ENCODE results near the gene GRXCR2.
A peak's percentile ranks its signal among the peaks of the same experiment; 100 is the strongest.

GRXCR2 gene

DNA sequence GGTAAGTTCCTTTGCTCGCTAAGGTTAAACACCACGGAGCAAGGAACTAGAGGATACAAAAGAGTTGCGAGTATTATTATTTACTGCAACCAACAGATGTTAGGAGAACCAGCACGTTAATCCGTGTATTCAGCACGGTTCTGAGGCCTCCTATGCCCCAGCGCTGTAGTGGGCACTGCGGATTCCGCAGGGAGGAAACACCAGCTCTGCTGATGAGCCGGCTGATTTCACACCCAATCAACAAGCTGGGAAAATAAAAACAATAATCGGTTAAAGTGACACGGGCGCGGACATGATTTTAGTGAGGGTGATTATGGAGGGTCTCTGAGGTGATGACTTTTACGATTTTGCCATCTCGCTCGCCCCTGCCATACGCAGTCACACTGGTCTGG, 37.0 kb downstream of the GRXCR2 start:
- no peak for DNase-seq (ENCODE audit: low read depth in 2 of 2)

DNA sequence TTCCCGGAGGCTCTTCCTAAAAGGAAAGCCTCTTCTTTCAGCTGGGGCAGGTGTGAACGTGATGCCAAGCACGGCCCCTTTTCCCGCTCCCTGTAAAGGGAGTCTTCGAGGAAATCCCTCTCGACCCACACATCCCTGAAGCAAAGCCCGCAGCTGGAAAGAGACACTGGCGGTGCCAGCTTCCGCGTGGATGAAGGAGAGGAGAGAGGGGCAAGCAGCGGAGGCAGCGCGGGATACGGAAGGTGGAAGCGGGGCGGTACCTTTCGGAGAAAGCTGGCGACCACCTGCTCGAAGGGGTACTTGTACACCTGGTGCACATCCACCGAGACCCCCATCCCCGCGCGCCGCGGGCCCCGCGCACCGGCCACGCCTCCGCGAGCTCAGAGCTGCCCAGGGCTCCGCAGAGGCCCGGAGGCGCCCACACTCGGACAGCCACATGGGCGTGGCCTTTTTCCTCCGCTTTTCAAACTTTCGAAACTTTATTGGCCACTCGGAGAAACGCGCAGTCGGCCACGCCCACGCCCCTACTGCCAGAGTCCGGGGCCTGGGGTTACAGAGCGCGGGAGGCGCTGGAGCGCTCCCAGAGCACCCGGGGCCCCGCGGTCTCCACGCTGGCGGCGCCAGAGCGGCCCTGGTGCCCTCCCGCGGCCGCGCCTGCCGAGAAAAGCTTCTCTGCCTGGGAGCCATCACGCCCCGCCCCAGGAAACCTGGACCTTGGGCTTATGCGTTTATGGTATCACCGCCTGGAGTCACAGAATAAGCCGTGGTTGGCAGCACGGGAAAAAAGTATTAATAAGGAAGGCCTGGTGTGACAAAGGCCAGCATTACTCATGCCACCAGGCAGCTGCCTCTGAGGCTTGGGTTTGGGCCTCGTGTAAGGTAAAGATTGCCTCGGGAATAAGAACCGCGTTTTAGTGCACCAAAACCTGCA, 37.6 kb downstream of the GRXCR2 start, which contains the start of gene PRELID2:
TSS of gene PRELID2 (minus strand) at position 426 of the 931 bp plus-strand sequence. CDS start at position 335, 91 bp downstream.
- peak; percentile 42 to 51 for DNase-seq (ENCODE audit: low read depth in 2 of 2)

DNA sequence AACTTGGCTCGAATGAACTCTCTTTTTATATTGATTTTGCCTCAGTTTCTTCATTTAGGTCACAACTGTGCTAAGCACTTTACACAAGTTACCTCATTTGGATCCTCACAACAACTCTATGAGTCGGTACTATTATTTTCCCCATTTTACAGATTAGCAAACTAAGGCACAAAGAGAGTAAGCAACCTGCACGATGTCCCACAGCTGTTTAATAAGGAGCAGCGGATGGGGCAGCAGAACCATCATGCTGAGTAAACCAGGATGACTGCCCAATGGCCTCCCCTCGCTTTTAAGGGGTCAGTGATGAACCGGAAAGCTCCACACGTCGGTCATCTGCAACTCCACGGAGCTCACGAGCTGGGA, 38.3 kb downstream of the GRXCR2 start:
- DNase-seq (ENCODE audit: low read depth in 2 of 2), result no peak

DNA sequence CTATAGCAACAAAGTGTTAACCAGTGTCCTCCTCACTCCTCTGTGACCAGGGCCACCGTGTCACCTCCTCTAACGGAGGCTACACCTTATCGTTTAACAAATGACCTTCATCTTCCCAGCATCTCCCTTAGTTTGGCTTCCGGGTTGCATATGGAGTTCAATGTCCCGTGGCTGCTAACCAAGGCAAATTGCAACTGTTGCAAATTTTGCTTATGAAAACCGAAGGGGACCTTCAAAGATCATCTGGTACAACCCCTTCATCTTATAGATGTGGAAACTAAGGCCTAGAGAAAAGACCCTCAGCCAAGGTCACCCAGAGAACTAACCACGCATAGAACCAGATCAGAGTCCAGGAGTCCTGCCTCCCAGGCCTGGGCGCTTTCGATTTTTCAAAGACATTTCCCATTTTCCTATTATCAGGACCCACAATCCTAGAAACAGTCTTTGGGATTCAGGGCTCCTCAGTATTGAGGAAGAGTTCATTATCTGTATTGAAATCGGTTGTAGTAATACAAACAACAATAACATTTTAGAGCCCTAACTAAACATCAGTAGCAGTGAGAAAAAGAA, 39.1 kb downstream of the GRXCR2 start:
- DNase-seq (ENCODE audit: low read depth in 2 of 2), result no peak

DNA sequence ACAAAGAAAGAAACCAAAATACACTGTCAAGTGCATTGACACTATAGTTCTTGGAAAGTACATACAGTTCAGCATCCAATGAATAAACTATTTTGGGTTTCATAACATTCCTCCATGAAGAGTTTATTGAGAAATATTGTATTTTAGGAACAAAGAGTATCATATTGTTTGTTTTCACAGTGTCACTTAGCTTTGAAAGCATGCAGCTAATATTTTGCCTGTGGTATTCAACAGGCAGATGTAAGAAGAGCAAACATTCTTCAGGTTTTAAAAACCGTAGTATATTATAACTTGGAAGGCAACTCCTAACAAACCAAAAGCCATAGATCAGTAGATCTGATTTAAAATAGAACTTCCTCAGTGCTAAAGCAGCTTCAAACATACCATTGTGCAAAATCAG, 42.2 kb downstream of the GRXCR2 start:
- no peak for DNase-seq (ENCODE audit: low read depth in 2 of 2)

DNA sequence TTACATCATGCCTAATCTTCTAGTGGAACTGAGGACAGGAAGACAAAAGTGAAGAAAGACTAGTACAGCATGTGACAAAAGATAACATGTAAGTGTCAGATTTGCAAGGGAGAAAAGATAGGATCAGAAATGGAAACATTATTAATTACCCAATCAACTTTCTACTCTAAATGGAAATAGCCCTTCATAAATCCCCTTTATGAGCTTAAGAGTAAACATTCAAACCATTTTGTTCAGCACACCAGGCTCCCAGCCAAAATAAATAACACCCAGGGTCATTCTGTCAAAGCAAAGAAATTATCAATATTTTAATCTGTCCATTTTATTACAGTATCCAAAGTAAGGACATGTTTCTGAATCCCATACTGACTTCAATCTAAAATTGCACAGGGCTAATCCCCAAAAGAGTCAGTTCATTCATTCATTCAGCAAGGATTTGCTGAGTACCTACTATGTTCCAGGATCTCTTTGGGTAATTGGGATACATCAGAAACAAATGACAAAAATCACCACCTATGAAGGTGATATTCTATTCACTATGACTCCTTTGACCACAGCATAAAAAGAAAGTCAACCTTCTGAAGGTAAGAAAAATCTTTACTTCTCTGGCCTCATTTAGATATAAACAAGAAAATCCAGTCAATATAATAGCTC, 43.0 kb downstream of the GRXCR2 start:
- DNase-seq (ENCODE audit: low read depth in 2 of 2), result no peak

DNA sequence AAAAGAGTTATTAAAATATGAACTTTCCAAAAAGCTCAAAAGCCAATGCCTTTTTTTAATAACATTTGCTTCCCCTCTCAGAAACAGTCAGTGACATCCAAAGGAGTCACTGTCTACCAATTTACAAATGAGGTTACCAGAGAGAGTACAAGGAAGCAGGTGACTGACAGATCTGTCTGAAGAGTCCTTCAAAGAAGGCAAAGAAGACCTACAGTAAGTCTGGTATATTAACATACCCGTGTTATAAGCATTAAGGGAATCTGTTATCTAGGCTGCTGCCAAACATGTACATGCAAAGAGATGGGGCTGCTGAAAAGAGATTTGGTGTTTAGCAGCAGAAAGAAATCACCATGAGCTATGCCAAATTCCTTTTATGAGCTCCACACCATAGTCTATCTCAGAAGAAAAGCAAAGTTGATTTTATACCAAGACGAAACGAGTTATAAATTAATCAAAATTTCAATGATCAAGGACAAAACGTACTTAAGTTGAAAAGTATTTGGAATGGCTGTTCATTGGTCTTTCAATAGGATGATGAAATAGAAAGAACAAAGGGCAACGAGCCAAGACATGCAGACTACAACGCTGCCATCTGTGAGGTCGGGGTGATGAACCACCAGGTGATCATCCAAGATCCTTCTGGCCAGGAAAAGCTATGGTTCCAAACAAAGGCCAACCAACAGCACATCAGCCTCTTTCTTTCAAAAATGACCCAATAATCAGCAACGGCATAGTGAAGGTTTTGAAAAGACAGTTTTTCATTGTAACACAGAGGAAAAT, 45.7 kb downstream of the GRXCR2 start:
- no peak for DNase-seq (ENCODE audit: low read depth in 2 of 2)

DNA sequence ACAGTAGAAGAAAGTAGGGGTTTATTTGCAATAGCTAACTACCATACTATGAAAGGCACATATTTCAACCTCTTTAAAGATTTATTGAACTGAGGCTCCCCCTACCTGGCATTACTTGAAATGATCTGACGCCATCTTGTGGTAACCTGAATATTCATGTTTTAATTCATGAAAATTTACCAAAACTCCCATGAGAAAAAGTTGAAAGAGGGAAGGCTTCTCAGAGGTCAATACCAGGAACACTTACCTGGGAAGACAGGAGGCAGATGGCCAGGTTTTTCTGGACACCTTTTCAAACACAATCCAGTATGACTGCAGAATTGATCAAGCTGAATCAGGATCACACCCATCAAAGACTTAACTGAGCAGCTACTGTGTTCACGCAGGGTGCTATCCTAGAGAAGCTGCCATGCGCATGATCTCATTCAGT, 47.0 kb downstream of the GRXCR2 start:
- DNase-seq (ENCODE audit: low read depth in 2 of 2), result no peak

DNA sequence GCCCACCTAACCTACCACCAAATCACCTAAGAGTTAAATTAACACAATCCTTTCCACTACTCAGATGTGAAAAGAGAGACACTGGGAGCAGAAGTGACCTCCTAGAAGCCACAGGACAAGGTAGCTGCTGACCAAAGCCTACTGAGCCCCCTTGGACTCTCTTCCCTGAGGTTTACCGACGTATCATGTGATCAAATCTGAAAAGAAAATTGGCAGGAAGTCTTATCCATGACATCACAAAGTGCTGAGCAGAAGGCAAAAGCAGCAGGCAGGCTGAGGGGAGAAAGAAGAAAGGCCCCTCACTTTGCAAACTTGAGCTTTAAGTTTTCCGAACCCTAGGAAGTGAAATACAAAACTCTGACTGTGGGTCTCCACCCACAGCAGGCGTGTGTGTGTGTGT, 48.8 kb downstream of the GRXCR2 start:
- no peak for DNase-seq (ENCODE audit: low read depth in 2 of 2)

DNA sequence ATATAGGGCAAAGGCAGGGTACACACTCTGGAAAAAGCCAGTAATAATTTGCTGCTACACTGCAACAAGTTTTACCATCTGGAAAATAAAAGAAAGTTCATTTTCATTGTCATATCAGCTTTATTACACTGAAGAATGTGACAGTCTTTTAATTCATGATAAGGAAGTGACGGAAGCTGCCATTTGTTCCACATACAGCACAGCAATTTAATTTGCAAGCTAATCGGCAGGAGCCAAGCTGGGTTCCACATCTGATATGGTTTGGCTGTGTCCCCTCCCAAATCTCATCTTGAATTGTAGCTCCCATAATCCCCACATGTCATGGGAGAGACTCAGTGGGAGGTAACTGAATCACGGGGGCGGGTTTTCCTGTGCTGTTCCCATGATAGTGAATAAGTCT, 54.2 kb downstream of the GRXCR2 start:
- no peak for DNase-seq (ENCODE audit: low read depth in 2 of 2)

DNA sequence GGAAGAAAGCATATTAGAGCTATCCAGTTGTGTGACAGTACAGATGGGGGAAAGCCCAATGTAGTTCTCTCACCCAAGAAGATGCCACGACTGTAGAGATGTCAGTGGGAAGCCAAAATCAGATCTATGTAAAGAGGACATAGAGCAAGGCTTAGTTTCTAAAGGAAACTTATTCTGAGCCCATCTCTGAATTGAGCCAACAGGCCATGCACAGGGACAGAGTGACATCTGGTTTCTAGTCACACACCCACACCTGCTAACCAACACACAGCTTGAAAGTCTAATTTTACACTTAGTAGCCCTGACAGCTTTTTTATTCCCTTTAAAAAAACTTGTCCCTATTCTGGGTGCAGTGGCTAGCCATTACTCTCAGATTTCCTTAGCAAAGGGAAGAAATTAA, 59.9 kb downstream of the GRXCR2 start:
- DNase-seq (ENCODE audit: low read depth in 2 of 2), result no peak

DNA sequence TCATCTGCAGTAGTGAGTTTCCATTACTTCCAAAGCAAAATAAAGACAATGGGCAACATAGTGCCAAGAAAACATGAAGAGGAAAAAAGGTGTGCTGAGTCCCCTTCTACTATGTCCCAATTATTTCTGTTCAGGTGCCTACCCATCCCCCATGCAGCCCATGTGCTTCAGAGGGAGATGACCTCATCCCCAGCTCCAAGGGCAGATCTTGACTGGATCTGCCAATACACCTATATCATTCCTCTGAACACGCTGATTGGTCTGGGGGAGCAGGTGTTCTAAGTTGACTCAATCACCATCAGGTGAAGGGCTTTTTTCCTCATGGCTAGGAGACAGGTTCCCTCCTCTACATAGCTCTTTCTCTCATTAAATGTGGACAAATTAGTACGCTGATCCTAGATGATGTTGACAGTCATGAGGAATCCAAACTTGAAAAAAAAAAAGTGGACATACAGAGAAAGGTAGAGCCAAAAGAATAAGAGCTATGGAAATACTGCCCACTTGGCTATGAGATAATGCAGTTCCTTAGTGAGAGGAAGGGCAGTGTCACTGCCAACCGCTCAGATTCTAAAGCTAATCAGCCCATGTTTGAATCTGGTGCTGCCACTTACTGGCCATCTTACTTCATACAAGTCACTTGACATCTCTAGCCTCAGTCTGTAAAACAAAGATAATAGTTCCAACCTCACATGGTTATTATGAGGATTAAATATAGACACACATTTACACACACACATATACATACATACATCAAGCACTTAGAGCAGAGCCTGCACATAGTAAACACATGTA, 60.8 kb downstream of the GRXCR2 start:
- DNase-seq (ENCODE audit: low read depth in 2 of 2), result no peak

All from stimulated activated CD8-positive, alpha-beta memory T cell treated with anti-CD3 and anti-CD28 coated beads, Interleukin-2, amount 100 ng/mL, for 48 hours (primary cell).